ENCODE data around the gene MSRB1.

MSRB1 gene

DNA sequence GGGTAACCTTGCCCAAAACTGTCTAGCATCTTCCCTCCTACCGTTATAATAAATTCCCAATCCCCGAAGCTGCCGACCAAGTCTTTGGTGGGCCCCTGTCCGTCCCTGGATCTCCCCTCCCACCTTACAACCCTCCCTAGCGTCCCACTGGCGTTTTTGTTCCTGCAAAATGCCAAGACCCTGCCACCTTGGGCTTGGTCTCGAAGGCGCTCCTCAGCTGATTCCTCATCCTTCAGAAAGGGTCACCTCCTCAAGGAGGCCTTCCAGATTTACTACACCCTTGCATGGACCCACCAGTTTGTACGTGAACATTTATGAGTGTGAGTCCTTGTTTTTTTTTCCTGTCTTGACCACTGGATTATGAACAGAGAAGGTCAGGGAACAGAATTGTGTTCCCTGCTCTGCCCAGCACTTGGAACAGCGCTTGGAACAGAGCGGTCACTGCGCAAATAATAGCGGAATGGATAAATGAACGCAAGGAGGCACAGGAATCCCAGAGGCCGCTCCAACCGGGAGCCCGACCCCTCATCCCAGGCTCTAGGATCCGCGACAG, 40.1 kb upstream of the MSRB1 start:
- Histone ChIP-seq H3K27ac (peak overlapping the region in 1 of 2 donors; percentile 88), H3K4me3 (peak overlapping the region; percentile 97)
- DNase-seq (ENCODE audit: low spot score): no peak
- TF ChIP-seq, protein P1, sequence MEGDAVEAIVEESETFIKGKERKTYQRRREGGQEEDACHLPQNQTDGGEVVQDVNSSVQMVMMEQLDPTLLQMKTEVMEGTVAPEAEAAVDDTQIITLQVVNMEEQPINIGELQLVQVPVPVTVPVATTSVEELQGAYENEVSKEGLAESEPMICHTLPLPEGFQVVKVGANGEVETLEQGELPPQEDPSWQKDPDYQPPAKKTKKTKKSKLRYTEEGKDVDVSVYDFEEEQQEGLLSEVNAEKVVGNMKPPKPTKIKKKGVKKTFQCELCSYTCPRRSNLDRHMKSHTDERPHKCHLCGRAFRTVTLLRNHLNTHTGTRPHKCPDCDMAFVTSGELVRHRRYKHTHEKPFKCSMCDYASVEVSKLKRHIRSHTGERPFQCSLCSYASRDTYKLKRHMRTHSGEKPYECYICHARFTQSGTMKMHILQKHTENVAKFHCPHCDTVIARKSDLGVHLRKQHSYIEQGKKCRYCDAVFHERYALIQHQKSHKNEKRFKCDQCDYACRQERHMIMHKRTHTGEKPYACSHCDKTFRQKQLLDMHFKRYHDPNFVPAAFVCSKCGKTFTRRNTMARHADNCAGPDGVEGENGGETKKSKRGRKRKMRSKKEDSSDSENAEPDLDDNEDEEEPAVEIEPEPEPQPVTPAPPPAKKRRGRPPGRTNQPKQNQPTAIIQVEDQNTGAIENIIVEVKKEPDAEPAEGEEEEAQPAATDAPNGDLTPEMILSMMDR (IDR thresholded peaks at IDR 0.05): no peak

DNA sequence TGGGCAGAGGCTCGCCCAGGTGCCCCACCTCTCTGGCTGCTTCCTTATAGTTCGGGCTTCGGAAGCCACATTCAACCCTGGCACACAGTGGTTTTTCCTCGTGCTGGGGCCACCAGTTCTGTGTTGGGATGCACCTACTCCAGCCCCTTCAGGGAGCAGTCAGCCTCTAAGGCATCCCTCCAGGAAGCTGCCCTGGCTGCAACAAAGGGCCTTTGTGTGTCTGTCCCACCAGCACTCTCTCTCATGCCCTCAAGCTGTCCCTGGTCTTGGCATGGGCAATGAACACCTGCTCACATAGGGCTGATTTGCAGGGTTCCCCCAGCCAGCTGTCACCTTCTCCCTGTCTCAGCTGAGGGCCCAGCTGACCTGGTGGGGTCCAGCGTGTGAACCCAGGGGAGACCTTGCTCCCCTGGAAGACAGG, 39.0 kb upstream of the MSRB1 start:
- Histone ChIP-seq H3K27ac (no peak overlapping the region), H3K4me3 (no peak overlapping the region)
- DNase-seq (ENCODE audit: low spot score): no peak
- TF ChIP-seq, protein P1 (IDR thresholded peaks at IDR 0.05): no peak

DNA sequence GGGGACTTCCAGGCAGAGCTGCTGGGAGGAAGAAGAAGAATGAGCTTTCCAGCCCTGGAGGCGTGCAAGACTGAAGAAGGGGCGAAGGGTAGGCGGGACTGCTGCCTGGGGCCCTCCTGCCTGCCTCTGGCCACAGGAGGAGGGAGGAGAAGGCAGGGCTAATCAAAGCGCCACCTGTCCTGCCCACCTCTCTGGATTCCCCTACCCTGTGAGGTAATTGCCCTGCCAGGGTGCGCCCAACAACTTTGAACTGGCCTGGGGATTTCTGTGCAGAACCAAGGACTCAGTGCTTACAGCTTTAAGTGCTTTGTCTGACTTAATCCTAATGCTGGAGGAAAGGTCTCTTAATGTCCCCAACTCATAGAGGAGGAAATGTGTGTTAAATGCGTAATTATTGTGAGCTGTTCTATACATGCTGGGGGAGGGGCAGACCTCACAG, 38.4 kb upstream of the MSRB1 start, which contains the start of gene NOXO1:
NOXO1 (minus strand) TSS at position 72 of the 439 bp plus-strand sequence. CDS start 290 bp downstream, outside the sequence.
- no peak for DNase-seq (ENCODE audit: low spot score)
- no peak within 1 kb of the TSS for H3K4me3 ChIP-seq
- TF ChIP-seq, protein P1 (IDR thresholded peaks at IDR 0.05): no peak
- H3K27ac ChIP-seq: no peak within 1 kb of the TSS

DNA sequence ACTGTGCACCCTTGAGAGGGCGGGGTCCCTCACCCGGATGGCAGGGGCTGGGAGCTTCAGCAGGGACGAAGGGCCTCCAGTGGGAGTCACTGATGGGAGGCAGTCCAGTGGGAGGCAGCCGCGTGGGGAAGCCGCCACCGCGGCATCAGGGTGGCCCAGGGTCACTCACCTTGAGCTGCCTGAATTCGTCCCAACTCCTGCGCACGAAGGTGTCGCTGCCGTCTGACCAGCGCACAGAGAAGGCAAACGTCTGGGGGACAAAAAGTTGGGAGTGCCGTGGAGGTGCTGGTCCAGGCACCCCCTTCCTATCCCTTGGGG, 37.7 kb upstream of the MSRB1 start:
- no peak overlapping the region for H3K4me3 ChIP-seq
- no peak for DNase-seq (ENCODE audit: low spot score)
- H3K27ac ChIP-seq: no peak overlapping the region
- TF ChIP-seq, protein P1 (IDR thresholded peaks at IDR 0.05): no peak

DNA sequence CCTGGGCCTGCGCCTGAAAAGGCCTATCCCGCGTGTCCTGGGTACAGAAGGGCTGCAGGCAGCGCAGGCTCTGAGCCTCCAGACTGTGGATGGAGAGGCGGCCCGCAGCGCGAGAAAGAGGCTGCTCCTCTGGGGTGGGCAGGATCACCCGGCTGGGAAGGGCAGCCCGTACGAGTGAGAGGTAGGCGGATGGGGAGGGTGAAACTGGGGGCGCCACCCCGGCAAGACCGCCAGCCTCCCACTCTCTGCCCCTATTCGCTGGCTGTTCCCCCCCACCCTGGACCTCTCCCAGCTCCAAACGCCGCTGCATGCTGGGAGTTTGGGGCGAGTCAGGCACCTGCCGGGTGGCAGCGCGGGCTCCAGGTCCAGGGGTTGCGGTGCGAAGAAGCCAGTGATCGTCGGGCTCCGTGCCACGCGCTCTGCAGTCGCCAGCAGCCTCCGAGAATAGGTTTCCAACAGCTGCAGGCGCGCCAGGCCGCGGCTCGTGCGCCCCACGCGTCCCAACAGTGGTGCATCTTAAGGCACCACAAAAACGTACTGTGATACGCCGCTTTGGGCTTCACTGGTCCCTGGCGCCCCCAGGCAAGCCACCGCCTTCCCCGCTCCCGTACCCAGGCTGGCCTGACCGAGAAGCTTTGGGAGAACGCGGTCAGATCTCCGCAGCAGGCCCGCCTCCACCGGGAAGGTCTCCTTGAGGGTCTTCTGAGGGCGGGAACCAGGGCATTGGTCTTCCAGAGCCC, 37.2 kb upstream of the MSRB1 start:
- H3K4me3 ChIP-seq: no peak overlapping the region
- no peak overlapping the region for H3K27ac ChIP-seq
- TF ChIP-seq, protein P1 (IDR thresholded peaks at IDR 0.05): no peak
- DNase-seq (ENCODE audit: low spot score): no peak

DNA sequence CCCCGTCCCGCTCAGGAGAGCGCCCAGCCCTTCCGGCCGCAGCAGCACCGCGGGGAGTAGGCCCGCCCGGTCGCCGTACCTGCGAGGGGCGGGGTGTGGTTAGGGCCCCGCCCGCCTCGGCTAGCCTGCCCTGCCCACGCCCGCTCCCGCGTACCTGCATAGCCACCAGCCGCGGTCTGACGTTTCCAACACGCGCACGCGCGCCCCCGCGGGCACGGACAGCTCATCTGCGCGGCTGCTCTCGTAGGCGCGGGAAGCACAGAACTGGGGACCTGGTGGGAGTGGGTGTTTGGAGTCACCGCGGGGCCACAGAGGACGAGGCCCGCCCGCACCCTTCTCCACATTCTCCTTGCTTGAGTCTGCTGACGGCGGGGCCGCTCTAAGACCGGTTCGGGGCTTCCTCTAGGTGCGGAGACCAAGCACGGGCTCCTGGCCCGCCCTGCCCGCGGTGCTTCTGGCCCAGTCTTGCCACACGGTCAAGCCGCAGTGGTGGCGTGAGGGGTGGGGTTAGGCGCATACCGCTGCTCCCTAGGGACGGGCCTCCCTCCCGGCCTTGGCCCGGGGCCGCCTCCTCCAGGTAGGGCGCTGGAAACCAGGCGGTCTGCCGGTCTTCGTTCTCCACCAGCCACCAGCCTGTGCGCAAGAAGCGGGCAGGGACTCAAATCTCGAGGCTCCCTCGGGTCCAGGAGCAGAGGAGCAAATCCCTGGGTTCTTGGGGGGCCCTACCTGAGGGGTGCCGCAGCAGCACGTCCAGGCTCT, 36.5 kb upstream of the MSRB1 start:
- TF ChIP-seq, protein P1 (IDR thresholded peaks at IDR 0.05): no peak
- no peak for DNase-seq (ENCODE audit: low spot score)
- H3K27ac ChIP-seq: no peak overlapping the region
- no peak overlapping the region for H3K4me3 ChIP-seq
